OCI-LY3 (cell line): ENCODE results near the gene CAPZA2.

Source experiments
- H2AFZ ChIP-seq: fragments of 200-600, 300-600 bp; shearing (Covaris generic); 2 replicates; pipeline ENCODE4 v1.6.0; 2014; ENCODE audit warnings: antibody characterized with exemption, low read depth, low read length
- H3K27ac ChIP-seq: fragments of 200-600, 300-600 bp; sonication (generic); 2 replicates; pipeline ENCODE4 v1.5.1; 2014; ENCODE audit warnings: mild to moderate bottlenecking, low read length, moderate library complexity, mixed read lengths
- H3K27me3 ChIP-seq: fragments of 200-600, 300-600 bp; sonication (generic); 2 replicates; pipeline ENCODE4 v1.6.1; 2014; ENCODE audit warnings: low read depth, low read length, mixed read lengths
- H3K36me3 ChIP-seq: fragments of 200-600, 300-600 bp; sonication (generic); replicated peaks from 2 replicates; pipeline ENCODE3; 2014; ENCODE audit warnings: low read depth, low read length, mixed read lengths
- H3K4me1 ChIP-seq: fragments of 300-600, 200-600 bp; sonication (generic); 2 replicates; pipeline ENCODE4 v1.6.1; 2014; ENCODE audit warnings: low read length, mixed read lengths
- H3K4me2 ChIP-seq: fragments of 200-600, 300-600 bp; sonication (generic); 2 replicates; pipeline ENCODE4 v1.6.1; 2014; ENCODE audit warnings: low read length, mixed read lengths
- H3K4me3 ChIP-seq: fragments of 300-600, 200-600 bp; sonication (generic); 2 replicates; pipeline ENCODE4 v1.5.1; 2014; ENCODE audit warnings: antibody characterized with exemption, mild to moderate bottlenecking, low read length, moderate library complexity
- H3K79me2 ChIP-seq: fragments of 300-600, 200-600 bp; shearing (Covaris generic); 2 replicates; pipeline ENCODE4 v1.6.1; 2014; ENCODE audit warnings: mild to moderate bottlenecking, low read length, mixed read lengths
- H3K9ac ChIP-seq: fragments of 300-600, 200-600 bp; shearing (Covaris generic); 2 replicates; pipeline ENCODE4 v1.6.0; 2014; ENCODE audit warnings: mild to moderate bottlenecking, low read length, moderate library complexity
- H3K9me3 ChIP-seq: fragments of 200-600, 300-600 bp; shearing (Covaris generic); 2 replicates; pipeline ENCODE4 v1.6.1; 2014; ENCODE audit warnings: low read length, mixed read lengths; ENCODE audit not compliant: insufficient read depth
- H4K20me1 ChIP-seq: fragments of 200-600, 300-600 bp; sonication (generic); 2 replicates; pipeline ENCODE4 v1.6.1; 2016; ENCODE audit warnings: low read length, mixed read lengths; ENCODE audit not compliant: insufficient read depth
- CTCF ChIP-seq: fragments of 200-600, 300-600 bp; sonication (generic); IDR thresholded peaks from 2 replicates; pipeline ENCODE4 v1.5.1; 2014; ENCODE audit warnings: antibody characterized with exemption, low read length, low read depth
- EZH2phosphoT487 ChIP-seq: fragments of 200-600 bp; shearing (Covaris generic); IDR thresholded peaks from 2 replicates; pipeline ENCODE4 v1.6.1; 2018; ENCODE audit warnings: antibody characterized with exemption, mixed run types, low read depth

Gene CAPZA2

GRCh38 chr7:116886543-116887156, 24.3 kb downstream of the CAPZA2 start:
- H3K27me3 ChIP-seq = no peaks in the 10 kb centered on the region
- H3K9me3 ChIP-seq = no peaks in the 10 kb centered on the region
- peaks cover 66% of the 10 kb centered on the region for H3K79me2 ChIP-seq
- H2AFZ ChIP-seq = no peak overlapping the region
- H3K9ac ChIP-seq = no peak overlapping the region
- no peak overlapping the region for H3K4me2 ChIP-seq
- no peaks in the 10 kb centered on the region for H3K4me1 ChIP-seq
- peaks cover 53% of the 10 kb centered on the region for H4K20me1 ChIP-seq
- peaks cover 31% of the 10 kb centered on the region for H3K36me3 ChIP-seq
- no peak overlapping the region for H3K4me3 ChIP-seq
- no peak for TF ChIP-seq CTCF
- no peak for TF ChIP-seq EZH2phosphoT487
- H3K27ac ChIP-seq = no peak overlapping the region

- Histone ChIP-seq H3K4me1 (no peaks in the 10 kb centered on the region), H2AFZ (no peak overlapping the region), H3K9ac (no peak overlapping the region), H4K20me1 (peaks cover 34% of the 10 kb centered on the region), H3K27ac (no peak overlapping the region), H3K4me3 (no peak overlapping the region), H3K9me3 (no peaks in the 10 kb centered on the region), H3K36me3 (peaks cover 44% of the 10 kb centered on the region), H3K4me2 (no peak overlapping the region), H3K79me2 (peaks cover 43% of the 10 kb centered on the region), H3K27me3 (no peaks in the 10 kb centered on the region)
- TF ChIP-seq EZH2phosphoT487 (no peak), CTCF (no peak)
These were observed 26.5 kb downstream of the CAPZA2 start for GRCh38 chr7:116888895-116889294.

GRCh38 chr7:116895849-116896248, 33.5 kb downstream of the CAPZA2 start:
- Histone ChIP-seq H3K4me3 (no peak overlapping the region), H3K27ac (no peak overlapping the region), H3K79me2 (peaks cover 7% of the 10 kb centered on the region; the same call in 1 of the 2 replicates), H3K4me2 (no peak overlapping the region), H3K36me3 (peaks cover 51% of the 10 kb centered on the region), H3K27me3 (no peaks in the 10 kb centered on the region), H3K4me1 (no peaks in the 10 kb centered on the region), H3K9ac (no peak overlapping the region), H4K20me1 (no peaks in the 10 kb centered on the region; the same call in 1 of the 2 replicates), H2AFZ (no peak overlapping the region), H3K9me3 (no peaks in the 10 kb centered on the region)
- TF ChIP-seq EZH2phosphoT487 = no peak
- no peak for TF ChIP-seq CTCF

- H3K4me2 ChIP-seq = no peak overlapping the region
- no peak overlapping the region for H3K9ac ChIP-seq
- no peak overlapping the region for H3K27ac ChIP-seq
- H3K4me1 ChIP-seq = no peaks in the 10 kb centered on the region
- H3K4me3 ChIP-seq = no peak overlapping the region
- no peaks in the 10 kb centered on the region for H3K27me3 ChIP-seq
- H3K9me3 ChIP-seq = no peaks in the 10 kb centered on the region
- no peak overlapping the region for H2AFZ ChIP-seq
- TF ChIP-seq CTCF (no peak), EZH2phosphoT487 (no peak)
- no peaks in the 10 kb centered on the region for H4K20me1 ChIP-seq
- H3K36me3 ChIP-seq = peaks cover 47% of the 10 kb centered on the region
- peaks cover 7% of the 10 kb centered on the region; the same call in 1 of the 2 replicates for H3K79me2 ChIP-seq
These were observed 35.3 kb downstream of the CAPZA2 start for GRCh38 chr7:116897661-116898060.
